GM21825 (cell line): ENCODE results near the gene IRF3.

Experiments used
- ATAC-seq: cut with Tn5 transposase; IDR thresholded peaks from one replicate; pipeline ENCODE4 v1.9.1; 2021; ENCODE audit warnings: mild to moderate bottlenecking, moderate library complexity; ENCODE audit not compliant: unreplicated experiment

Gene IRF3

GRCh38 chr19:49672131-49672919 lies 6.7 kb upstream of the IRF3 start:
- no peak for ATAC-seq

- no peak for ATAC-seq
Measured at GRCh38 chr19:49669516-49669915, 3.9 kb upstream of the IRF3 start.

- no peak for ATAC-seq
Measured at GRCh38 chr19:49667473-49667872, 1.8 kb upstream of the IRF3 start.

- ATAC-seq = no peak
Measured at GRCh38 chr19:49666120-49666444, 425 bp upstream of the IRF3 start.

GRCh38 chr19:49665036-49665350 lies 664 bp downstream of the IRF3 start:
- no peak for ATAC-seq

GRCh38 chr19:49664171-49665035 lies 1.3 kb downstream of the IRF3 start:
- ATAC-seq = peak; percentile 32

- no peak for ATAC-seq
Measured at GRCh38 chr19:49663224-49663623, 2.4 kb downstream of the IRF3 start.

- no peak for ATAC-seq
Measured at GRCh38 chr19:49662011-49662410, 3.6 kb downstream of the IRF3 start.

- ATAC-seq = no peak
Measured at GRCh38 chr19:49660338-49660961, 5.2 kb downstream of the IRF3 start.

GRCh38 chr19:49658566-49659442 lies 6.9 kb downstream of the IRF3 start:
- no peak for ATAC-seq

GRCh38 chr19:49658139-49658517 lies 7.5 kb downstream of the IRF3 start:
- ATAC-seq = no peak

- no peak for ATAC-seq
Measured at GRCh38 chr19:49657493-49658138, 8.0 kb downstream of the IRF3 start.

- ATAC-seq = no peak
Measured at GRCh38 chr19:49656456-49657109, 9.1 kb downstream of the IRF3 start.

GRCh38 chr19:49655570-49656455 lies 9.8 kb downstream of the IRF3 start:
- no peak for ATAC-seq

- ATAC-seq = no peak
Measured at GRCh38 chr19:49654581-49654980, 11.1 kb downstream of the IRF3 start.

GRCh38 chr19:49653466-49653806 lies 12.2 kb downstream of the IRF3 start:
- no peak for ATAC-seq

GRCh38 chr19:49652551-49653465 lies 12.8 kb downstream of the IRF3 start:
- no peak for ATAC-seq
